Ovary (tissue), 10 donors: ENCODE results near the gene CUBN. TPM values are rescaled to one million over a fixed set of nuclear protein-coding genes. Genes with fewer than 3 reads are reported as not detected.

Experiments used
- DNase-seq, 5 donors: peaks; one replicate each; pipeline ENCODE4 v3.0.0-alpha.2; 2019 to 2020
- H3K27ac ChIP-seq, 2 donors: fragments of 200-600 bp; one replicate each; pipeline versions ENCODE4 v1.5.1 to v1.8.0; 2019 to 2022
- H3K27me3 ChIP-seq: fragments of 200-600 bp; one replicate; pipeline ENCODE4 v1.8.0; 2022
- H3K36me3 ChIP-seq: fragments of 200-600 bp; sonication (generic); one replicate; pipeline ENCODE4 v1.5.1; 2019
- H3K4me1 ChIP-seq: one replicate; pipeline ENCODE4 v1.8.1; 2013; ENCODE audit warnings: mild to moderate bottlenecking, moderate library complexity; ENCODE audit not compliant: insufficient read depth
- H3K4me3 ChIP-seq: fragments of 200-600 bp; sonication (generic); one replicate; pipeline ENCODE4 v1.5.1; 2017
- H3K9me3 ChIP-seq, 2 donors: fragments of 200-600 bp in 1 of 2; sonication (generic) in 1 of 2; one replicate each; pipeline versions ENCODE4 v1.5.1 to v1.8.1; 2013 to 2019; ENCODE audit warnings: mild to moderate bottlenecking in 1 of 2, moderate library complexity in 1 of 2
- CTCF ChIP-seq, 3 donors: fragments of 450-650 bp in 2 of 3; fragments of 200-600 bp in 1 of 3; IDR thresholded peaks; one replicate each; pipeline versions ENCODE4 v1.5.1 to v1.8.0; 2016 to 2022; ENCODE audit warnings: antibody characterized with exemption in 3 of 3, mild to moderate bottlenecking in 1 of 3
- EP300 ChIP-seq: sonication (generic); formaldehyde crosslinking; IDR thresholded peaks from one replicate; pipeline ENCODE4 v1.6.1; 2017; ENCODE audit warnings: antibody characterized with exemption
- POLR2A ChIP-seq: fragments of 450-650 bp; IDR thresholded peaks from one replicate; pipeline ENCODE4 v1.6.1; 2017; ENCODE audit warnings: antibody characterized with exemption, mild to moderate bottlenecking, moderate library complexity
- WGBS, 3 donors: extraction: QIAGEN DNeasy Blood & Tissue Kit in 1 of 3; methylation state at CpG; one replicate each; pipeline versions ENCODE4 v1.1.5 to v1.1.7; 2013 to 2017; 5-methylcytosine and 5-hydroxymethylcytosine counted together
- intact Hi-C, 4 donors: fragments of 100-400 bp; cut with DNase I; formaldehyde crosslinking; loops; one replicate each; pipeline versions ENCODE4 v1.11.0 to v1.15.1; 2022 to 2023
- long read RNA-seq, 3 donors: library from polyadenylated mRNA in 2 of 3; unstranded in 2 of 3; transcript quantifications; one replicate each; pipeline ENCODE4 v2.0.0 and lab custom pipeline, GENCODE V29; 2021 to 2026
- polyA plus RNA-seq, 2 donors: library from polyadenylated mRNA; stranded (reverse); fragments of 200-250 nt in 1 of 2; fragments of 350-450 nt in 1 of 2; fragmentation: Illumina TruSeq in 1 of 2; extraction: RNeasy Lipid Tissue Mini Kit (QIAGEN cat#74804) in 1 of 2; gene quantifications; one replicate each; pipeline ENCODE4 v1.2.3, GENCODE V29; 2013 to 2014
- total RNA-seq, 7 donors: library from RNA; depleted of rRNA in 2 of 7; stranded (reverse); fragments of >200 nt in 2 of 7; fragmentation: NEBNext Ultra II Directional in 3 of 7; extraction: Animal tissue kit (Norgen Biotek cat#: 25700) in 3 of 7; gene quantifications; one replicate each; pipeline versions ENCODE4 v1.1.0 to v1.2.4, GENCODE V29; 2016 to 2023
- donor health status: DM: no; HTN: no; CAD: no; lungs with moderate emphysema.
- donor health status: DM: no; HTN: no; CAD: no.
- donor health status: Bipolar disorder and iron deficiency.
- donor health status: DM: yes; HTN: yes; CAD: no.
- donor health status: DM: no; HTN: no; CAD: no.
- donor health status: DM: yes; HTN: yes; CAD: no.

CUBN gene
- total RNA-seq (1 to 10 TPM; 3.5 to 5.8 (median 4.6) TPM), polyA plus RNA-seq (1 to 10 TPM; 1.9 to 3.5 TPM)
- long read RNA-seq, donor 1, partial matches to known transcripts = 2 of 3 reads
- long read RNA-seq, donor 1, other reads (novel, unspliced or antisense) = 1 of 3 reads
- long read RNA-seq, donor 2 = 0 reads
- long read RNA-seq, donor 3, partial matches to known transcripts = 1 of 1 reads
- long read RNA-seq, donor 3, other reads (novel, unspliced or antisense) = 0 of 1 reads

DNA sequence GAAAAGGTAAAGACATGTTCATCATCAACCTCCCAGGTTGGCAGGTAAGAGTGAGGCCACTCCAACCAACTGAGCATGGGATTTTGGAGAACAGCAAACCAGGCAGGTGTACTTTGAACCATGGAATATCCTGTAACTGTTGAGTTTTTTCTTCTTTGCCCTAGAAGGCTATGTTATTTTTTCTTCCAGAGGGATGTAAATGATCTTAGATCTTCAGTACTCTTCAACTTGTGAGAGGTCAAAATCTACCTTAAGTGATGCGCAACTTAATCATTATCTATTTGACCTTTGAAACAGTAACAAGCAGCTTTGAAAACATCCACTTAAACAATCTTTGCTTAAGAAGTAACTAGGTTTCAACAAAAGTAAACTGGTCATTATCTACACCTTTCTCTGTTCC, at the start of gene CUBN:
Gene CUBN, minus strand, starts transcription at position 71 of the 400 bp plus-strand sequence. Its CDS starts 46 bp downstream, at position 25.
- intact Hi-C loops = loop anchor here in 1 of 4 donors (10.0 kb wide), 1 partner anchor 65 kb away; no protein-coding TSS in a partner anchor
- TF ChIP-seq EP300 = no peak
- TF ChIP-seq CTCF (IDR thresholded peaks at IDR 0.05) = no peak
- no peak for TF ChIP-seq POLR2A
- no peaks in the 10 kb centered on the region for H3K4me1 ChIP-seq
- H3K27me3 ChIP-seq = no peaks in the 10 kb centered on the region
- DNase-seq = no peak
- H3K4me3 ChIP-seq = no peak within 1 kb of the TSS
- no peaks in the 10 kb centered on the region for H3K9me3 ChIP-seq
- no peak within 1 kb of the TSS for H3K27ac ChIP-seq
- no peaks in the 10 kb centered on the region for H3K36me3 ChIP-seq
- WGBS, 3 donors = 94 to 100% (median 96%) methylated on average over 1 of the region's 1 CpG

DNA sequence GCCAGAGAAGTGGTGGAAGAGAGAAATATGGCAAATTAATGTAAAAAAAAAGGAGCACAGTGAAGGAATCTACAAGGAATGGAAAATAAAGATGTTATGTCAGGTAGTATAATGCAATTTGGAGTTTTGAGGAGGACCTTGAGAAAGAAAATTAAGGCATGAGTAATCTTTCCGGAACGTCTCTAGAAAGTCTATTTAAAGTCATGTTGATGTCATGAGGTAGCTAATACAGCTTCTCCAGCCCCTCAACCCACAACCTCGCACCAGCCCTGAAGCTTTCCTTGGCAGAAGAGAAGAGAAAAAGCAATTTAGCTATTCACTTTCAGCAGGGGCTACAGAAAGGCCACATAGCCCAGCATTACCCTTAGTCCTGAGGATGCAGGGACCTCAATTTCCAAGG, 49.4 kb upstream of the CUBN start:
- peaks cover 1% of the 10 kb centered on the region for H3K4me1 ChIP-seq
- DNase-seq = peak in 1 of 5 donors; percentile 33
- 7 to 20% (median 16%) methylated on average over 3 of the region's 3 CpGs for WGBS, 3 donors
- intact Hi-C loops = no loop called here
- H3K27me3 ChIP-seq = no peaks in the 10 kb centered on the region
- TF ChIP-seq POLR2A (no peak), CTCF (IDR thresholded peaks at IDR 0.05) (no peak), EP300 (no peak)
- H3K27ac ChIP-seq = peak overlapping the region in 1 of 2 donors; percentile 47
- H3K9me3 ChIP-seq = no peaks in the 10 kb centered on the region
- no peak overlapping the region for H3K4me3 ChIP-seq
- no peaks in the 10 kb centered on the region for H3K36me3 ChIP-seq

DNA sequence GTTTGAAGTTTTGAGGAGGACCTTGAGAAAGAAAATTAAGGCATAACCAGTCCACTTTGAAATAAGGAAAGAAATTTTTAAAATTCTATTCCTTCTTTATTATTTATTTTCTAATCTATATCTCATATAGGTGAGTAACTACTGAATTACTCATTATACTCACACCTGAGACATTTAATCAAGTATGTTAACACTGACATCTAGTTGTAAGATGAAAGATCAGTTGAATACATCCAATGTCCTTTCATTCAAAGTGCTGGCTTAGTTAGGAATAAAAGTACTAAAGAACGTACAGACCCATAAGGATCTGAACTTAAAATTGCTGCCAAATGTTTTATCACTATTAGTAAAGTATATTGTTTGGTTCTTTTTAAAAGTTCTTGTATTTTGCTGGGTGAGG, 48.4 kb upstream of the CUBN start:
- WGBS, 3 donors = 61 to 84% (median 72%) methylated on average over 1 of the region's 1 CpG
- Histone ChIP-seq H3K27me3 (no peaks in the 10 kb centered on the region), H3K4me1 (peaks cover 1% of the 10 kb centered on the region), H3K36me3 (no peaks in the 10 kb centered on the region), H3K27ac (no peak overlapping the region), H3K4me3 (no peak overlapping the region), H3K9me3 (no peaks in the 10 kb centered on the region)
- DNase-seq = no peak
- TF ChIP-seq POLR2A (no peak), CTCF (IDR thresholded peaks at IDR 0.05) (no peak), EP300 (no peak)
- intact Hi-C loops = no loop called here

DNA sequence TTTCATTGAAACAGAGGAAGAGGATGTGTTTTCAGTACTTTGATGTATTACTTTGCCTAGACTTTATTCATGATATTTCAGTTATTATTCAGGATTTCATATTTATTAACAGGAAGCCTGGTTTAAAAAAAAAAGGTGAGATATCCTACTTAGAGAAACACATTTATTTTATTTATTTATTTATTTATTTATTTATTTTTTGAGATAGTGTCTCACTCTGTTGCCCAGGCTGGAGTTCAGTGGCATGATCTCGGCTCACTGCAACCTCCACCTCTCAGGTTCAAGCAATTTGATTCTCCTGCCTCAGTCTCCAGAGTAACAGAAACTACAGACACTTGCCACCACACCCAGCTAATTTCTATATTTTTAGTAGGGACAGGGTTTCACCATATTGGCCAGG, 47.4 kb upstream of the CUBN start:
- peaks cover 1% of the 10 kb centered on the region for H3K4me1 ChIP-seq
- intact Hi-C loops = no loop called here
- DNase-seq = no peak
- H3K4me3 ChIP-seq = no peak overlapping the region
- H3K9me3 ChIP-seq = no peaks in the 10 kb centered on the region
- no peaks in the 10 kb centered on the region for H3K36me3 ChIP-seq
- no peaks in the 10 kb centered on the region for H3K27me3 ChIP-seq
- H3K27ac ChIP-seq = no peak overlapping the region
- 95 to 100% (median 100%) methylated on average over 1 of the region's 1 CpG for WGBS, 3 donors
- no peak for TF ChIP-seq EP300
- no peak for TF ChIP-seq POLR2A
- no peak for TF ChIP-seq CTCF (IDR thresholded peaks at IDR 0.05)
